Gastrocnemius medialis (tissue), 4 donors: ENCODE data around the gene LARGE1.

Experiments used
- CTCF ChIP-seq, 5 experiments: fragments of 450-650 bp in 3 of 5; fragments of 200-600 bp in 2 of 5; sonication (generic) in 2 of 5; IDR thresholded peaks in 4 of 5; conservative IDR thresholded peaks in 1 of 5; 1 replicate in 4 of 5; 2 replicates in 1 of 5; pipeline ENCODE4 v1.5.1; 2016 to 2019; ENCODE audit warnings: antibody characterized with exemption in 5 of 5, mild to moderate bottlenecking in 3 of 5, moderate library complexity in 3 of 5
- POLR2A ChIP-seq, 2 donors: fragments of 450-650 bp; IDR thresholded peaks; one replicate each; pipeline ENCODE4 v1.6.1; 2017; ENCODE audit warnings: antibody characterized with exemption in 2 of 2, mild to moderate bottlenecking in 2 of 2, moderate library complexity in 2 of 2

GRCh38 chr22:33842421-33843094, 77.7 kb downstream of the LARGE1 start:
- no peak for TF ChIP-seq CTCF (IDR thresholded peaks at IDR 0.05 in 4 of 5, conservative IDR thresholded peaks at IDR 0.05 in 1 of 5)
- TF ChIP-seq POLR2A (IDR thresholded peaks at IDR 0.05): no peak
